Rectal smooth muscle tissue (tissue), 1 donor: ENCODE measurements around the gene PLEKHA5.
"Not testable (repeated sequence)": the region's sequence is repeated elsewhere in the genome, so short reads cannot be mapped to it uniquely, and the experiment has no call there.

Experiments
- H3K27ac ChIP-seq: one replicate; pipeline ENCODE4 v1.7.0; 2013; ENCODE audit warnings: low read depth, low read length, inconsistent platforms
- H3K27me3 ChIP-seq: one replicate; pipeline ENCODE4 v1.7.0; 2013; ENCODE audit warnings: low read length; ENCODE audit not compliant: control insufficient read depth, insufficient read depth
- H3K36me3 ChIP-seq: one replicate; pipeline ENCODE4 v1.7.0; 2013; ENCODE audit warnings: low read length; ENCODE audit not compliant: control insufficient read depth, insufficient read depth
- H3K4me1 ChIP-seq: one replicate; pipeline ENCODE4 v1.7.0; 2013; ENCODE audit warnings: low read length; ENCODE audit not compliant: control insufficient read depth, insufficient read depth
- H3K4me3 ChIP-seq: one replicate; pipeline ENCODE4 v1.7.0; 2013; ENCODE audit warnings: low read length
- H3K9ac ChIP-seq: one replicate; pipeline ENCODE4 v1.7.0; 2013; ENCODE audit warnings: low read length

PLEKHA5 gene

GRCh38 chr12:19373586-19373985, 244.1 kb downstream of the PLEKHA5 start:
- no peak overlapping the region for H3K27ac ChIP-seq
- no peak overlapping the region for H3K4me3 ChIP-seq
- no peaks in the 10 kb centered on the region for H3K27me3 ChIP-seq
- no peak overlapping the region for H3K9ac ChIP-seq
- no peaks in the 10 kb centered on the region for H3K36me3 ChIP-seq
- no peaks in the 10 kb centered on the region for H3K4me1 ChIP-seq

- Histone ChIP-seq H3K4me1 (no peaks in the 10 kb centered on the region), H3K36me3 (no peaks in the 10 kb centered on the region), H3K9ac (no peak overlapping the region), H3K4me3 (no peak overlapping the region), H3K27ac (no peak overlapping the region), H3K27me3 (no peaks in the 10 kb centered on the region)
Measured at GRCh38 chr12:19375888-19376287, 246.4 kb downstream of the PLEKHA5 start.

- Histone ChIP-seq H3K4me3 (no peak overlapping the region), H3K27ac (no peak overlapping the region), H3K4me1 (no peaks in the 10 kb centered on the region), H3K36me3 (no peaks in the 10 kb centered on the region), H3K27me3 (no peaks in the 10 kb centered on the region), H3K9ac (no peak overlapping the region)
Measured at GRCh38 chr12:19376691-19377090, 247.2 kb downstream of the PLEKHA5 start.

- H3K27ac ChIP-seq, result no peak overlapping the region
- H3K36me3 ChIP-seq, result no peaks in the 10 kb centered on the region
- H3K9ac ChIP-seq, result no peak overlapping the region
- H3K4me3 ChIP-seq, result no peak overlapping the region
- no peaks in the 10 kb centered on the region for H3K27me3 ChIP-seq
- no peaks in the 10 kb centered on the region for H3K4me1 ChIP-seq
Measured at GRCh38 chr12:19382111-19382526, 252.6 kb downstream of the PLEKHA5 start.

GRCh38 chr12:19382563-19382962, 253.0 kb downstream of the PLEKHA5 start:
- Histone ChIP-seq H3K27ac (no peak overlapping the region), H3K4me1 (no peaks in the 10 kb centered on the region), H3K4me3 (no peak overlapping the region), H3K27me3 (no peaks in the 10 kb centered on the region), H3K36me3 (no peaks in the 10 kb centered on the region), H3K9ac (no peak overlapping the region)

GRCh38 chr12:19387161-19387560, 257.6 kb downstream of the PLEKHA5 start:
- Histone ChIP-seq H3K27ac (no peak overlapping the region), H3K4me1 (peaks cover 5% of the 10 kb centered on the region), H3K4me3 (no peak overlapping the region), H3K36me3 (no peaks in the 10 kb centered on the region), H3K9ac (no peak overlapping the region), H3K27me3 (no peaks in the 10 kb centered on the region)

GRCh38 chr12:19388131-19388549, 258.6 kb downstream of the PLEKHA5 start:
- Histone ChIP-seq H3K27ac (no peak overlapping the region), H3K4me1 (peaks cover 5% of the 10 kb centered on the region), H3K27me3 (no peaks in the 10 kb centered on the region), H3K9ac (no peak overlapping the region), H3K36me3 (no peaks in the 10 kb centered on the region), H3K4me3 (no peak overlapping the region)

- Histone ChIP-seq H3K4me1 (peaks cover 5% of the 10 kb centered on the region), H3K36me3 (no peaks in the 10 kb centered on the region)
Measured at GRCh38 chr12:19390051-19390598, 260.6 kb downstream of the PLEKHA5 start.

GRCh38 chr12:19392644-19393043, 263.1 kb downstream of the PLEKHA5 start:
- not testable (repeated sequence) for H3K27me3 ChIP-seq, H3K9ac ChIP-seq, H3K36me3 ChIP-seq, H3K4me1 ChIP-seq, H3K27ac ChIP-seq, H3K4me3 ChIP-seq

More at GRCh38 chr12:19390051-19390598, 260.6 kb downstream of the PLEKHA5 start:
- Histone ChIP-seq H3K27me3 (no peaks in the 10 kb centered on the region), H3K4me3 (no peak overlapping the region), H3K9ac (no peak overlapping the region), H3K27ac (no peak overlapping the region)

GRCh38 chr12:19394385-19394784, 264.9 kb downstream of the PLEKHA5 start:
- H3K36me3 ChIP-seq, result no peaks in the 10 kb centered on the region
- H3K4me1 ChIP-seq, result peaks cover 5% of the 10 kb centered on the region
- H3K9ac ChIP-seq, result no peak overlapping the region
- H3K27ac ChIP-seq, result no peak overlapping the region
- no peak overlapping the region for H3K4me3 ChIP-seq
- no peaks in the 10 kb centered on the region for H3K27me3 ChIP-seq

- Histone ChIP-seq H3K4me1 (no peaks in the 10 kb centered on the region), H3K4me3 (no peak overlapping the region), H3K9ac (no peak overlapping the region), H3K36me3 (no peaks in the 10 kb centered on the region), H3K27ac (no peak overlapping the region), H3K27me3 (no peaks in the 10 kb centered on the region)
Measured at GRCh38 chr12:19397534-19397933, 268.0 kb downstream of the PLEKHA5 start.

- H3K9ac ChIP-seq, result no peak overlapping the region
- H3K4me3 ChIP-seq, result no peak overlapping the region
- no peaks in the 10 kb centered on the region for H3K4me1 ChIP-seq
- H3K27me3 ChIP-seq, result no peaks in the 10 kb centered on the region
- no peak overlapping the region for H3K27ac ChIP-seq
- no peaks in the 10 kb centered on the region for H3K36me3 ChIP-seq
Measured at GRCh38 chr12:19398376-19399363, 269.1 kb downstream of the PLEKHA5 start.
